AG04449 (cell line): ENCODE data around the gene ICE2.

Experiments used
- CTCF ChIA-PET: fragments of 350-600 bp; formaldehyde crosslinking; extraction: SDS; loops from one replicate; lab custom pipeline; 2021; ENCODE audit warnings: antibody characterized with exemption; lab: Yijun Ruan, JAX
- POLR2A ChIA-PET: fragments of 400-600, 350-600 bp; formaldehyde crosslinking; extraction: SDS; loops from one replicate; lab custom pipeline; 2020; ENCODE audit warnings: antibody characterized with exemption, inconsistent platforms; lab: Yijun Ruan, JAX
- DNase-seq: peaks from one replicate; pipeline ENCODE4 v3.0.0-alpha.2; 2010; ENCODE audit warnings: low read depth, low spot score
- H3K4me3 ChIP-seq: 2 replicates; pipeline ENCODE4 v1.5.1; 2011; ENCODE audit warnings: low read depth, mild to moderate bottlenecking, control low read depth, low read length
- TF ChIP-seq, protein P1 (sequence below): IDR thresholded peaks from one replicate; pipeline ENCODE4 v1.5.1; 2011; ENCODE audit warnings: mild to moderate bottlenecking, moderate library complexity, low read length, control low read depth, inconsistent platforms; ENCODE audit not compliant: insufficient read depth; ENCODE audit errors: missing control alignments

Gene ICE2, protein sequence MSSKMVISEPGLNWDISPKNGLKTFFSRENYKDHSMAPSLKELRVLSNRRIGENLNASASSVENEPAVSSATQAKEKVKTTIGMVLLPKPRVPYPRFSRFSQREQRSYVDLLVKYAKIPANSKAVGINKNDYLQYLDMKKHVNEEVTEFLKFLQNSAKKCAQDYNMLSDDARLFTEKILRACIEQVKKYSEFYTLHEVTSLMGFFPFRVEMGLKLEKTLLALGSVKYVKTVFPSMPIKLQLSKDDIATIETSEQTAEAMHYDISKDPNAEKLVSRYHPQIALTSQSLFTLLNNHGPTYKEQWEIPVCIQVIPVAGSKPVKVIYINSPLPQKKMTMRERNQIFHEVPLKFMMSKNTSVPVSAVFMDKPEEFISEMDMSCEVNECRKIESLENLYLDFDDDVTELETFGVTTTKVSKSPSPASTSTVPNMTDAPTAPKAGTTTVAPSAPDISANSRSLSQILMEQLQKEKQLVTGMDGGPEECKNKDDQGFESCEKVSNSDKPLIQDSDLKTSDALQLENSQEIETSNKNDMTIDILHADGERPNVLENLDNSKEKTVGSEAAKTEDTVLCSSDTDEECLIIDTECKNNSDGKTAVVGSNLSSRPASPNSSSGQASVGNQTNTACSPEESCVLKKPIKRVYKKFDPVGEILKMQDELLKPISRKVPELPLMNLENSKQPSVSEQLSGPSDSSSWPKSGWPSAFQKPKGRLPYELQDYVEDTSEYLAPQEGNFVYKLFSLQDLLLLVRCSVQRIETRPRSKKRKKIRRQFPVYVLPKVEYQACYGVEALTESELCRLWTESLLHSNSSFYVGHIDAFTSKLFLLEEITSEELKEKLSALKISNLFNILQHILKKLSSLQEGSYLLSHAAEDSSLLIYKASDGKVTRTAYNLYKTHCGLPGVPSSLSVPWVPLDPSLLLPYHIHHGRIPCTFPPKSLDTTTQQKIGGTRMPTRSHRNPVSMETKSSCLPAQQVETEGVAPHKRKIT

DNA sequence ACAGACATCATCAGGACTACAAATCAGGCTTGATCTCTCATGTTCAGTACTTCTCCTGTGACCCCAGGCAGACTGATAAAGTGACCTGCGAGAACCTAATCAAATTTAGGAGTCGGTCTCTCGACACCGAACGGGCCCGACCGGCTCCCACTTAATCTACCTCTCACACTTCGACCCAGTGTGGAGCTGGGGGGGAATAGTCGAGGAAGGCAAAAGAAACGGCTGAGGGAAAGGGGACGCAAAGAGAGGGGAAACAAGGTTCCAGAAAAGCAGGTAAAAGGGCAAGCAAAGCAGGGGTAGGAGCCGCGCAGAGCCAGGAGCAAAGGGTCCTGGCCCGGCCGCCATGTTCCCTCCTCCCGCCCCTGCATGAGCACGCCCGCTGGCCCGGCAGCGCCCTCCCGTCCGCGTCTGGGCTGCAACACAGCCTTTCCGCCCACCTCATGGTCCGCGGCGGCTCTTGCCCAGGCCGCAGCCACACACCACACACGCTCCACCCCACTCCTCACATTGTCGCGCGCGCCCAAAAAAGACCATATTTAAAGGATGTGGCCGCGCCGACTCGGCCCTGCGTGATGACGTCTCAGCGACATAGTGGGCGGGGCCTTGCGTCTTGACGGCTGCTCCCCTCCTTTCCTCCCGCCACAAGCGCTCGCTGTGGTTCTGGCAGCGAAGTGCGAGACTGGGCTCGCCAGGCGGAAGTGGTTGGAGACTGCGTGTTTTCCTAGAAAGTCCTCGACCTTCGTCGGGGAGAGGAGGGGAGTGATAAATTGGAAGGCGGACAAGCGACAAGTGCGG lies at the start of gene ICE2:
Gene ICE2 (minus strand): TSS at position 577 of the 795 bp plus-strand sequence. CDS start 1,165 bp downstream, outside the sequence.
- peak within 1 kb of the TSS; percentile 78 for H3K4me3 ChIP-seq
- TF ChIP-seq, protein P1, sequence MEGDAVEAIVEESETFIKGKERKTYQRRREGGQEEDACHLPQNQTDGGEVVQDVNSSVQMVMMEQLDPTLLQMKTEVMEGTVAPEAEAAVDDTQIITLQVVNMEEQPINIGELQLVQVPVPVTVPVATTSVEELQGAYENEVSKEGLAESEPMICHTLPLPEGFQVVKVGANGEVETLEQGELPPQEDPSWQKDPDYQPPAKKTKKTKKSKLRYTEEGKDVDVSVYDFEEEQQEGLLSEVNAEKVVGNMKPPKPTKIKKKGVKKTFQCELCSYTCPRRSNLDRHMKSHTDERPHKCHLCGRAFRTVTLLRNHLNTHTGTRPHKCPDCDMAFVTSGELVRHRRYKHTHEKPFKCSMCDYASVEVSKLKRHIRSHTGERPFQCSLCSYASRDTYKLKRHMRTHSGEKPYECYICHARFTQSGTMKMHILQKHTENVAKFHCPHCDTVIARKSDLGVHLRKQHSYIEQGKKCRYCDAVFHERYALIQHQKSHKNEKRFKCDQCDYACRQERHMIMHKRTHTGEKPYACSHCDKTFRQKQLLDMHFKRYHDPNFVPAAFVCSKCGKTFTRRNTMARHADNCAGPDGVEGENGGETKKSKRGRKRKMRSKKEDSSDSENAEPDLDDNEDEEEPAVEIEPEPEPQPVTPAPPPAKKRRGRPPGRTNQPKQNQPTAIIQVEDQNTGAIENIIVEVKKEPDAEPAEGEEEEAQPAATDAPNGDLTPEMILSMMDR, result no peak
- ChIA-PET CTCF (interaction anchor here (1.0 to 1.4 kb wide), 5 partner anchors 42 to 1355 kb away, joined by 3 to 7 read pairs (median 3); no protein-coding TSS in a partner anchor), POLR2A (interaction anchor here (0.6 to 1.2 kb wide), 3 partner anchors 28 to 132 kb away, joined by 3 to 4 read pairs (median 3); partner anchors contain the start of gene ANXA2)
- peak; percentile 53 for DNase-seq

DNA sequence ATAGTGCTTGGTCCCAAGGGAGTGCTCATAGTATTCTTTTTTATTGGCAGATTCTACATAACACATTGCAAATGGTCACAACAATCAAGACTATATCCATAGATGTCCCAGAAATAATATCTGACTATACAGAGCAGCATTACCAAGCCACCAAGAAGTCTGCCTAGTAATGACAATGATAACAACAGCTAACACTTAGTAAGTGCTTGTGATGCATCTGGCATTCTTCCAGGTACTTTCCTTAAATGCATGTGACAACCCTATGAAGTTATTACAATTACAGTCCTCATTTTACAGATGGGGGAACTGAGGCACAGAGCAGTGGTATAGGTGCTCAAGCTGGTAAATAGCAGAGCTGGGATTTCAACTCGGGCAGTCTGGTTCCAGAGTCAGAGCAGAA lies 49.6 kb upstream of the ICE2 start:
- CTCF ChIA-PET, result interaction anchor here (0.7 to 0.8 kb wide), 2 partner anchors 8 to 12 kb away, joined by 3 to 4 read pairs; no protein-coding TSS in a partner anchor
- DNase-seq, result no peak
- TF ChIP-seq, protein P1, result no peak
- POLR2A ChIA-PET, result no interaction called here
- no peak overlapping the region for H3K4me3 ChIP-seq

DNA sequence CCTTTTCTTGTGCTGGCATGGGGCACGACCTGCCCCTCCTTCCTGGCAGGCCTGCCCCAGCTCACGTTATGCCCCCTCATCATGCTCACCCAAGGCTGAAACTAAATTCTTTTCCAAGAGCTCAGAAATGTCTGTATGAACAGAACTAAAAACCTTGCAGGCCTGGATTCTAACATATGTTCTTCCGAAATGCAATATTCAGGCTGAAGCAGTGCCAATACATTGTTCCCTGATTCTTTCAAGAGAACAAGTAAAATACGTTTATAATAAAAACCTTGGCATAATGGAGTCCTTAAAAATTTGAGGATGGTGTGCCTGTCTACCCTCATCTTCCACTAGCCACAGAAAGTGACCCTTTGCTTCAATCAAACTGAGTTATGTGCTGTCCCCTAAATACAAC lies 48.5 kb upstream of the ICE2 start:
- TF ChIP-seq, protein P1, result no peak
- ChIA-PET POLR2A (no interaction called here), CTCF (interaction anchor here (1.9 kb wide), 1 partner anchor 199 kb away, joined by 9 read pairs; no protein-coding TSS in a partner anchor)
- no peak overlapping the region for H3K4me3 ChIP-seq
- DNase-seq, result no peak

DNA sequence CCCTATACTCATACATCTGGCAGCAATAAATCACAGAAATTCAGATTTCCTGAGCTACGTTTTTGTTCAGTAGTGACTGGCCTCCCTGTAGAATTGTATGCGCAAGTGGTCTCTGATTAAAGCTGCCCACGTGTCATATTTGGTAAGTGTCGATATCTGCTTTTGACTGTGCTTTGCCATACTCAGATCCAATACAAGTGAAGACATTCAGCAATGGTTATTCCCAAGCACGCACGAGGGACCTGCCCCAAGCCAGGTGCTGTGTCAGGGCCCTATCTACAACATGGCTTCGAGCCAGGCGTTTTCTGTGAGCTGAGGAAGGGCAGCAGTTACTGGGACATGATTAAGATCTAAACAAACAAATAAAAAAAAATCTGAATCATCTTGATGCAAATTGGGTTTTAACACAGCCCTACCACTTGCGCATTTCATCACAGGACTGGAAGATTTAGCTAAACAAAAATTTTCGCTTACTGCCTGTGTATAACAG lies 47.2 kb upstream of the ICE2 start:
- ChIA-PET CTCF (interaction anchor here (1.0 to 1.9 kb wide), 7 partner anchors 10 to 1308 kb away, joined by 3 to 11 read pairs (median 5); no protein-coding TSS in a partner anchor), POLR2A (no interaction called here)
- DNase-seq, result no peak
- TF ChIP-seq, protein P1, result no peak
- H3K4me3 ChIP-seq, result no peak overlapping the region

DNA sequence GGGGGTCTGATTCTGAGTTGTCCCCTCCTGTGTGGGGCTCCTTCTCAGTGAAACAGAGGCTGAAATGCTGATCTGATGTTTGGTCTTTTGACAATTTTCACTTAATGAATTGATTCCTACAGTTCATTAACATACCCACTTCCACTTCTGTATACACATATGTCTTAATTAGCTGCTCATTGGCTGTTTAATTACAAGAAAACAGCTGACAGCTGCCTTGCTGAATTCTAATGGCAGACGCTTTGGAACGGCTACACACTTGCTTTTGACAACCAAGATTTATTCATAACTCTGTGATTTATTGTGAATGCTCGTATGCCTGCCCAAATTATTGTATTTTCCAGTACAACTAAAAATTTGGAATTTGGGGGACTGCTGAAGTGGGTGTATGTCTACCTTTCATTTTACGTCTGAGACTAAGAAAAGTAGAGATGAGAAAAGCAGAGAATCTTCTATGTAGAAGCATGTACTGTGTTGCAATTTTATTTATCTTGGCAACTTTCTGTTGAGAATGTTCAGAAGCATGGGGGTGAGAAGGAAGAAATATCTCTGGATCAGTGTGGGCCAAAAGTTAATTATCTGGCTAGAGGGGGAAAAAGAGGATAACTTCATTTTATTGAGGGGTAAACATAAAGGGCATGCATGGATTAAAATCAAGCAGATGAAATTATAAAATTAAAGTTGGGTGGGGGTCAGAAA lies 46.5 kb upstream of the ICE2 start:
- CTCF ChIA-PET, result interaction anchor here (1.3 to 1.9 kb wide), 7 partner anchors 14 to 1309 kb away, joined by 3 to 11 read pairs (median 5); no protein-coding TSS in a partner anchor
- H3K4me3 ChIP-seq, result no peak overlapping the region
- POLR2A ChIA-PET, result no interaction called here
- TF ChIP-seq, protein P1, result no peak
- no peak for DNase-seq
